ENCODE measurements around the gene KSR2. TPM values are rescaled to one million over a fixed set of nuclear protein-coding genes. Genes with fewer than 3 reads are reported as not detected.
A peak's percentile ranks its signal among the peaks of the same experiment; 100 is the strongest.

Gene KSR2
- total RNA-seq, 1 experiment from 2014 or later = 1.3 TPM

DNA sequence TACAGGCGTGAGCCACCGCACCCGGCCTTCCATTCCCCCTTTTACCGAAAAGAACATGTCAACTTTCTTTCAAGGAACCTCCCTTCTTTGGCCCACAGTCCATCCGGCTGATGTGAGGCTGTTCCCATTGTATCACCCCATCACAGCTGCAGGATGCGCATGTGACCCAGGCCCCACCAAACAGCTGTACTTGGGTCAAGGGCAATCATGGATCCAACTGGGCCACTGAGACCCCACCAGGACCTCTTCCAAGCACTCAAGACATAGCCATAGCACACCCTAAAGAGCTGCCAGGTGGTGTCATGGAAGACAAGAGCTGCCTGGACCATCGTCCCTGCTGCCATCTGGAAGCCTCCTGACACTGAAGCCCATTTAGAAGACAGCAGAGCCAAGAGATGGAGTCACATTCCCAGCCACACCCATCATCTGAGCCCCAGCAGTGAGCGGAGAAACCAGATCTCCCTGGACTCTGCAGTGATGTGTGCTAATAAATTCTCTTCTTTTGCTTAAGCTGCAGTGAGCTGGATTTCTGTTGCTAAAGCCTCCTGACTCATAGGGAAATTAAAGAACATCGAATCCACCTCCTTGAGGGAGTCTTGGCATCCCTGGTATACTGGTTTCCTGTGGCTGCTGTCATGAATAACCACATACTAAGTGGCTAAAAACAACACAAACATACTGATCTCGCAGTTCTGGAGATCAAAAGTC is 105.6 kb downstream of the KSR2 start:
- TF ChIP-seq, protein P1, sequence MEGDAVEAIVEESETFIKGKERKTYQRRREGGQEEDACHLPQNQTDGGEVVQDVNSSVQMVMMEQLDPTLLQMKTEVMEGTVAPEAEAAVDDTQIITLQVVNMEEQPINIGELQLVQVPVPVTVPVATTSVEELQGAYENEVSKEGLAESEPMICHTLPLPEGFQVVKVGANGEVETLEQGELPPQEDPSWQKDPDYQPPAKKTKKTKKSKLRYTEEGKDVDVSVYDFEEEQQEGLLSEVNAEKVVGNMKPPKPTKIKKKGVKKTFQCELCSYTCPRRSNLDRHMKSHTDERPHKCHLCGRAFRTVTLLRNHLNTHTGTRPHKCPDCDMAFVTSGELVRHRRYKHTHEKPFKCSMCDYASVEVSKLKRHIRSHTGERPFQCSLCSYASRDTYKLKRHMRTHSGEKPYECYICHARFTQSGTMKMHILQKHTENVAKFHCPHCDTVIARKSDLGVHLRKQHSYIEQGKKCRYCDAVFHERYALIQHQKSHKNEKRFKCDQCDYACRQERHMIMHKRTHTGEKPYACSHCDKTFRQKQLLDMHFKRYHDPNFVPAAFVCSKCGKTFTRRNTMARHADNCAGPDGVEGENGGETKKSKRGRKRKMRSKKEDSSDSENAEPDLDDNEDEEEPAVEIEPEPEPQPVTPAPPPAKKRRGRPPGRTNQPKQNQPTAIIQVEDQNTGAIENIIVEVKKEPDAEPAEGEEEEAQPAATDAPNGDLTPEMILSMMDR (conservative IDR thresholded peaks at IDR 0.05) = no peak
- Histone ChIP-seq H2AFZ (ENCODE audit: low read length) (no peak overlapping the region), H3K9me3 (ENCODE audit: control insufficient read depth, low read depth, low read length) (peaks cover 5% of the 10 kb centered on the region), H3K18ac (ENCODE audit: insufficient read length, low read depth, low read length) (no peak overlapping the region), H3K27me3 (ENCODE audit: insufficient read depth, low read length) (no peaks in the 10 kb centered on the region), H3K23ac (ENCODE audit: insufficient read length, low read depth, low read length) (no peak overlapping the region), H3K23me2 (ENCODE audit: insufficient read length, low read depth, low read length, poor library complexity, severe bottlenecking) (no peaks in the 10 kb centered on the region), H3K14ac (ENCODE audit: insufficient read depth, low read length) (no peak overlapping the region), H4K8ac (replicated peaks; ENCODE audit: insufficient read length, low read depth, low read length) (no peak overlapping the region), H2BK120ac (ENCODE audit: low read depth, low read length, poor library complexity, severe bottlenecking) (no peak overlapping the region), H2BK15ac (ENCODE audit: low read depth, low read length) (no peak overlapping the region), H4K20me1 (ENCODE audit: control insufficient read depth, insufficient read depth, insufficient read length) (no peaks in the 10 kb centered on the region), H2BK20ac (ENCODE audit: low read depth, low read length, poor library complexity, severe bottlenecking) (no peak overlapping the region), H3K9ac (ENCODE audit: extremely low read depth, insufficient read length, low read length) (no peak overlapping the region), H3K4me1 (ENCODE audit: insufficient read depth, low read length) (no peaks in the 10 kb centered on the region), H3K27ac (ENCODE audit: insufficient read length, low read depth, low read length) (no peak overlapping the region), H3T11ph (ENCODE audit: low read length) (no peak overlapping the region), H2AK5ac (ENCODE audit: insufficient read length, low read length) (no peak overlapping the region), H2BK12ac (ENCODE audit: insufficient read length, low read depth, low read length) (no peak overlapping the region), H2BK5ac (ENCODE audit: insufficient read length, low read length) (no peak overlapping the region), H3K79me2 (ENCODE audit: insufficient read depth, low read length) (no peaks in the 10 kb centered on the region), H4K91ac (ENCODE audit: insufficient read length, low read depth, low read length) (no peak overlapping the region), H3K4ac (ENCODE audit: low read depth, low read length) (no peak overlapping the region), H3K79me1 (ENCODE audit: insufficient read depth, low read depth, low read length, poor library complexity, severe bottlenecking) (no peaks in the 10 kb centered on the region), H4K5ac (ENCODE audit: insufficient read length, low read depth, low read length) (no peak overlapping the region), H3K4me2 (ENCODE audit: insufficient read depth, insufficient read length, low read length) (no peak overlapping the region), H3K56ac (ENCODE audit: insufficient read length, low read depth, low read length) (no peak overlapping the region)
- no CpG with 5 or more reads among the region's 10 CpGs for WGBS (ENCODE audit: extremely low coverage, insufficient read length, low lambda C conversion rate)
- H3K4me3 Mint-ChIP-seq = no peak overlapping the region
- no peaks in the 10 kb centered on the region for H3K36me3 Mint-ChIP-seq (ENCODE audit: insufficient read depth in 1 of 3, low read depth in 3 of 3)
- H3K27me3 Mint-ChIP-seq (ENCODE audit: low read depth) = no peaks in the 10 kb centered on the region
- H3K4me1 Mint-ChIP-seq = no peaks in the 10 kb centered on the region
- peak overlapping the region in 1 of 3 experiments; percentile 21; a peak in 1 of 7 replicates for H3K27ac Mint-ChIP-seq
- peaks cover 4 to 8% of the 10 kb centered on the region in 2 experiments; a peak in 3 of 5 replicates for H3K9me3 Mint-ChIP-seq
- no peak for DNase-seq

Data from H9 (cell line).